NCI-H748 (cell line): ENCODE results near the gene STAT2.

Experiments used
- DNase-seq: peaks from one replicate; lab custom pipeline; 2025; ENCODE audit not compliant: unreplicated experiment; lab: John Stamatoyannopoulos, UW

STAT2 gene

GRCh38 chr12:56297400-56297799, 62.5 kb downstream of the STAT2 start:
- no peak for DNase-seq

GRCh38 chr12:56296295-56296694, 63.6 kb downstream of the STAT2 start:
- DNase-seq = no peak

GRCh38 chr12:56293795-56294194, 66.1 kb downstream of the STAT2 start:
- no peak for DNase-seq
